ENCODE data around the gene TBC1D5. TPM values are rescaled to one million over a fixed set of nuclear protein-coding genes. Genes with fewer than 3 reads are reported as not detected.
"Not testable (repeated sequence)": the region's sequence is repeated elsewhere in the genome, so short reads cannot be mapped to it uniquely, and the experiment has no call there.

TBC1D5 gene
- total RNA-seq, 1 donor from 2014 or later = 69.4 TPM

- Histone ChIP-seq H3K4me3 (ENCODE audit: low read length in 3 of 3) (no peak overlapping the region), H3K27me3 (ENCODE audit: control insufficient read depth in 3 of 3, insufficient read depth in 3 of 3, low read length in 3 of 3) (no peaks in the 10 kb centered on the region), H3K36me3 (ENCODE audit: control insufficient read depth in 3 of 3, insufficient read depth in 3 of 3, low read length in 3 of 3) (no peaks in the 10 kb centered on the region), H3K4me1 (ENCODE audit: control insufficient read depth in 3 of 3, insufficient read depth in 3 of 3, low read length in 3 of 3) (no peaks in the 10 kb centered on the region), H3K9ac (ENCODE audit: low read depth in 1 of 3, low read length in 3 of 3) (no peak overlapping the region), H3K9me3 (ENCODE audit: control insufficient read depth in 3 of 3, low read length in 3 of 3) (no peaks in the 10 kb centered on the region), H3K27ac (ENCODE audit: low read depth, low read length) (no peak overlapping the region)
Measured at GRCh38 chr3:17623464-17623863, 119.0 kb downstream of the TBC1D5 start.

- Histone ChIP-seq H3K9me3 (ENCODE audit: control insufficient read depth in 3 of 3, low read length in 3 of 3) (no peaks in the 10 kb centered on the region), H3K36me3 (ENCODE audit: control insufficient read depth in 3 of 3, insufficient read depth in 3 of 3, low read length in 3 of 3) (no peaks in the 10 kb centered on the region), H3K4me3 (ENCODE audit: low read length in 3 of 3) (no peak overlapping the region), H3K27ac (ENCODE audit: low read depth, low read length) (no peak overlapping the region), H3K27me3 (ENCODE audit: control insufficient read depth in 3 of 3, insufficient read depth in 3 of 3, low read length in 3 of 3) (no peaks in the 10 kb centered on the region), H3K9ac (ENCODE audit: low read depth in 1 of 3, low read length in 3 of 3) (no peak overlapping the region), H3K4me1 (ENCODE audit: control insufficient read depth in 3 of 3, insufficient read depth in 3 of 3, low read length in 3 of 3) (no peaks in the 10 kb centered on the region)
Measured at GRCh38 chr3:17619968-17620367, 122.5 kb downstream of the TBC1D5 start.

GRCh38 chr3:17613017-17613416, 129.4 kb downstream of the TBC1D5 start:
- H3K27me3 ChIP-seq (ENCODE audit: control insufficient read depth in 3 of 3, insufficient read depth in 3 of 3, low read length in 3 of 3); H3K9me3 ChIP-seq (ENCODE audit: control insufficient read depth in 3 of 3, low read length in 3 of 3); H3K36me3 ChIP-seq (ENCODE audit: control insufficient read depth in 3 of 3, insufficient read depth in 3 of 3, low read length in 3 of 3); H3K4me1 ChIP-seq (ENCODE audit: control insufficient read depth in 3 of 3, insufficient read depth in 3 of 3, low read length in 3 of 3); H3K27ac ChIP-seq (ENCODE audit: low read depth, low read length); H3K4me3 ChIP-seq (ENCODE audit: low read length in 3 of 3); H3K9ac ChIP-seq (ENCODE audit: low read depth in 1 of 3, low read length in 3 of 3): not testable (repeated sequence)

- Histone ChIP-seq H3K9me3 (ENCODE audit: control insufficient read depth in 3 of 3, low read length in 3 of 3) (no peaks in the 10 kb centered on the region), H3K4me3 (ENCODE audit: low read length in 3 of 3) (no peak overlapping the region), H3K9ac (ENCODE audit: low read depth in 1 of 3, low read length in 3 of 3) (no peak overlapping the region), H3K27me3 (ENCODE audit: control insufficient read depth in 3 of 3, insufficient read depth in 3 of 3, low read length in 3 of 3) (no peaks in the 10 kb centered on the region), H3K27ac (ENCODE audit: low read depth, low read length) (no peak overlapping the region), H3K4me1 (ENCODE audit: control insufficient read depth in 3 of 3, insufficient read depth in 3 of 3, low read length in 3 of 3) (no peaks in the 10 kb centered on the region), H3K36me3 (ENCODE audit: control insufficient read depth in 3 of 3, insufficient read depth in 3 of 3, low read length in 3 of 3) (no peaks in the 10 kb centered on the region)
Measured at GRCh38 chr3:17607905-17608304, 134.5 kb downstream of the TBC1D5 start.

- no peak overlapping the region for H3K4me3 ChIP-seq (ENCODE audit: low read length in 3 of 3)
- no peaks in the 10 kb centered on the region for H3K36me3 ChIP-seq (ENCODE audit: control insufficient read depth in 3 of 3, insufficient read depth in 3 of 3, low read length in 3 of 3)
- H3K9me3 ChIP-seq (ENCODE audit: control insufficient read depth in 3 of 3, low read length in 3 of 3) = no peaks in the 10 kb centered on the region
- H3K9ac ChIP-seq (ENCODE audit: low read depth in 1 of 3, low read length in 3 of 3) = no peak overlapping the region
- H3K4me1 ChIP-seq (ENCODE audit: control insufficient read depth in 3 of 3, insufficient read depth in 3 of 3, low read length in 3 of 3) = no peaks in the 10 kb centered on the region
- H3K27ac ChIP-seq (ENCODE audit: low read depth, low read length) = no peak overlapping the region
- no peaks in the 10 kb centered on the region for H3K27me3 ChIP-seq (ENCODE audit: control insufficient read depth in 3 of 3, insufficient read depth in 3 of 3, low read length in 3 of 3)
Measured at GRCh38 chr3:17605934-17606333, 136.5 kb downstream of the TBC1D5 start.

- Histone ChIP-seq H3K9ac (ENCODE audit: low read depth in 1 of 3, low read length in 3 of 3) (no peak overlapping the region), H3K4me1 (ENCODE audit: control insufficient read depth in 3 of 3, insufficient read depth in 3 of 3, low read length in 3 of 3) (no peaks in the 10 kb centered on the region), H3K4me3 (ENCODE audit: low read length in 3 of 3) (no peak overlapping the region), H3K9me3 (ENCODE audit: control insufficient read depth in 3 of 3, low read length in 3 of 3) (no peaks in the 10 kb centered on the region), H3K27me3 (ENCODE audit: control insufficient read depth in 3 of 3, insufficient read depth in 3 of 3, low read length in 3 of 3) (no peaks in the 10 kb centered on the region), H3K36me3 (ENCODE audit: control insufficient read depth in 3 of 3, insufficient read depth in 3 of 3, low read length in 3 of 3) (no peaks in the 10 kb centered on the region), H3K27ac (ENCODE audit: low read depth, low read length) (no peak overlapping the region)
Measured at GRCh38 chr3:17605032-17605431, 137.4 kb downstream of the TBC1D5 start.

GRCh38 chr3:17602126-17602525, 140.3 kb downstream of the TBC1D5 start:
- no peak overlapping the region for H3K27ac ChIP-seq (ENCODE audit: low read depth, low read length)
- H3K27me3 ChIP-seq (ENCODE audit: control insufficient read depth in 3 of 3, insufficient read depth in 3 of 3, low read length in 3 of 3) = no peaks in the 10 kb centered on the region
- no peak overlapping the region for H3K4me3 ChIP-seq (ENCODE audit: low read length in 3 of 3)
- no peaks in the 10 kb centered on the region for H3K4me1 ChIP-seq (ENCODE audit: control insufficient read depth in 3 of 3, insufficient read depth in 3 of 3, low read length in 3 of 3)
- no peaks in the 10 kb centered on the region for H3K36me3 ChIP-seq (ENCODE audit: control insufficient read depth in 3 of 3, insufficient read depth in 3 of 3, low read length in 3 of 3)
- no peak overlapping the region for H3K9ac ChIP-seq (ENCODE audit: low read depth in 1 of 3, low read length in 3 of 3)
- H3K9me3 ChIP-seq (ENCODE audit: control insufficient read depth in 3 of 3, low read length in 3 of 3) = no peaks in the 10 kb centered on the region

- no peak overlapping the region for H3K27ac ChIP-seq (ENCODE audit: low read depth, low read length)
- H3K4me3 ChIP-seq (ENCODE audit: low read length in 3 of 3) = no peak overlapping the region
- H3K9ac ChIP-seq (ENCODE audit: low read depth in 1 of 3, low read length in 3 of 3) = no peak overlapping the region
- no peaks in the 10 kb centered on the region for H3K36me3 ChIP-seq (ENCODE audit: control insufficient read depth in 3 of 3, insufficient read depth in 3 of 3, low read length in 3 of 3)
- H3K4me1 ChIP-seq (ENCODE audit: control insufficient read depth in 3 of 3, insufficient read depth in 3 of 3, low read length in 3 of 3) = no peaks in the 10 kb centered on the region
- peaks cover 4 to 11% (median 8%) of the 10 kb centered on the region in 3 donors for H3K9me3 ChIP-seq (ENCODE audit: control insufficient read depth in 3 of 3, low read length in 3 of 3)
- no peaks in the 10 kb centered on the region for H3K27me3 ChIP-seq (ENCODE audit: control insufficient read depth in 3 of 3, insufficient read depth in 3 of 3, low read length in 3 of 3)
Measured at GRCh38 chr3:17592956-17593355, 149.5 kb downstream of the TBC1D5 start.

GRCh38 chr3:17590465-17590864, 152.0 kb downstream of the TBC1D5 start:
- Histone ChIP-seq H3K9me3 (ENCODE audit: control insufficient read depth in 3 of 3, low read length in 3 of 3) (peaks cover 4 to 11% (median 8%) of the 10 kb centered on the region in 3 donors), H3K27me3 (ENCODE audit: control insufficient read depth in 3 of 3, insufficient read depth in 3 of 3, low read length in 3 of 3) (no peaks in the 10 kb centered on the region), H3K36me3 (ENCODE audit: control insufficient read depth in 3 of 3, insufficient read depth in 3 of 3, low read length in 3 of 3) (no peaks in the 10 kb centered on the region), H3K27ac (ENCODE audit: low read depth, low read length) (no peak overlapping the region), H3K4me3 (ENCODE audit: low read length in 3 of 3) (no peak overlapping the region), H3K4me1 (ENCODE audit: control insufficient read depth in 3 of 3, insufficient read depth in 3 of 3, low read length in 3 of 3) (no peaks in the 10 kb centered on the region), H3K9ac (ENCODE audit: low read depth in 1 of 3, low read length in 3 of 3) (no peak overlapping the region)

- no peaks in the 10 kb centered on the region for H3K27me3 ChIP-seq (ENCODE audit: control insufficient read depth in 3 of 3, insufficient read depth in 3 of 3, low read length in 3 of 3)
- no peak overlapping the region for H3K4me3 ChIP-seq (ENCODE audit: low read length in 3 of 3)
- no peaks in the 10 kb centered on the region for H3K4me1 ChIP-seq (ENCODE audit: control insufficient read depth in 3 of 3, insufficient read depth in 3 of 3, low read length in 3 of 3)
- H3K27ac ChIP-seq (ENCODE audit: low read depth, low read length) = no peak overlapping the region
- H3K9ac ChIP-seq (ENCODE audit: low read depth in 1 of 3, low read length in 3 of 3) = no peak overlapping the region
- H3K9me3 ChIP-seq (ENCODE audit: control insufficient read depth in 3 of 3, low read length in 3 of 3) = peaks cover 4 to 11% (median 8%) of the 10 kb centered on the region in 3 donors
- H3K36me3 ChIP-seq (ENCODE audit: control insufficient read depth in 3 of 3, insufficient read depth in 3 of 3, low read length in 3 of 3) = no peaks in the 10 kb centered on the region
Measured at GRCh38 chr3:17589888-17590287, 152.5 kb downstream of the TBC1D5 start.

- Histone ChIP-seq H3K9me3 (ENCODE audit: control insufficient read depth in 3 of 3, low read length in 3 of 3) (peaks cover 4 to 11% (median 8%) of the 10 kb centered on the region in 3 donors), H3K9ac (ENCODE audit: low read depth in 1 of 3, low read length in 3 of 3) (no peak overlapping the region), H3K4me1 (ENCODE audit: control insufficient read depth in 3 of 3, insufficient read depth in 3 of 3, low read length in 3 of 3) (no peaks in the 10 kb centered on the region), H3K36me3 (ENCODE audit: control insufficient read depth in 3 of 3, insufficient read depth in 3 of 3, low read length in 3 of 3) (no peaks in the 10 kb centered on the region), H3K27me3 (ENCODE audit: control insufficient read depth in 3 of 3, insufficient read depth in 3 of 3, low read length in 3 of 3) (no peaks in the 10 kb centered on the region), H3K27ac (ENCODE audit: low read depth, low read length) (no peak overlapping the region), H3K4me3 (ENCODE audit: low read length in 3 of 3) (no peak overlapping the region)
Measured at GRCh38 chr3:17588422-17588821, 154.0 kb downstream of the TBC1D5 start.
